ENCODE measurements around the gene BSND.
A peak's percentile ranks its signal among the peaks of the same experiment; 100 is the strongest.

Gene BSND

DNA sequence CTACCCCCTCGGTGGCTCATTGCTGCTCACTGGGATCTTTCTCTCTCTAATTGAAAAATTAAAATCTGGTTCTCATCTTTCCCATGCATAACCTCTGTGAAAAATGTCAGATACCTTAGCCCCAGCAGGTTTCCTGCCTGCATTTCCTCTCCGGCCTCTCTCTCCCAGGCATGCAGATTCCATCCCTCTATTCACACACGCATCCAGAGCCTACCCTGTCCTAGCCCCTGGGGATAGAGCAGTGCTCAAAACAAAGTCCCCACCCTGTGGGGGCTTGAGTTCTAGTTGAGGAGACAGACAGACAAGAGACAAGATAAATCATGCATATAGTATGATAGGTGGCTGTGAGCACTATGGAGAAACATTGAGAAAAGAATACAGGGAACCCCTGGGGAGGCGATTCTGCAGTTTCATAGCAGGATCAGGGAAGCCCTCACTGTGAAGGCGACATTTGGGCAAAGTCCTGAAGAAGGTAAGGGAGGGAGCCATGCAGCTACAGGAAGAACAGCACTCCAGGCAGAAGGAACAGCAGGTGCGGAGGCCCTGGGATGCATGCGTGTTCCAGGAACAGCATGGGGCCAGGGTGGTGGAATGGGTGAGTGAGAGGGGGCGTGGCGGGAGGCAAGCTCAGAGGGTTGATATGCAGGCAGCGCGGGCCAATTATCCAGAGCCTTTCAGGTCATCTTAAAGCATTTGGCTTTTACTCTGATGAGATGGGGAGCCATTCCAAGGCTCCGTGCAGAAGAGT lies 3.5 kb upstream of the BSND start:
- H3K9ac ChIP-seq (ENCODE audit: low read length), result no peak overlapping the region
- H3K27me3 ChIP-seq (replicated peaks; ENCODE audit: control insufficient read depth, insufficient read depth, low read length), result peaks cover 25% of the 10 kb centered on the region
- H3K36me3 ChIP-seq (ENCODE audit: control insufficient read depth, insufficient read depth, low read length, severe bottlenecking), result no peaks in the 10 kb centered on the region
- H3K4me3 ChIP-seq (ENCODE audit: low read length), result no peak overlapping the region
- no peaks in the 10 kb centered on the region for H3K4me1 ChIP-seq (ENCODE audit: control insufficient read depth, insufficient read depth, low read length)
- DNase-seq (ENCODE audit: low read depth), result no peak
- H3K9me3 ChIP-seq (ENCODE audit: control insufficient read depth, low read length), result no peaks in the 10 kb centered on the region

- DNase-seq (ENCODE audit: low read depth), result no peak
- no peak overlapping the region for H3K4me3 ChIP-seq (ENCODE audit: low read length)
- H3K9me3 ChIP-seq (ENCODE audit: control insufficient read depth, low read length), result no peaks in the 10 kb centered on the region
- H3K4me1 ChIP-seq (ENCODE audit: control insufficient read depth, insufficient read depth, low read length), result no peaks in the 10 kb centered on the region
- no peak overlapping the region for H3K9ac ChIP-seq (ENCODE audit: low read length)
- H3K27me3 ChIP-seq (replicated peaks; ENCODE audit: control insufficient read depth, insufficient read depth, low read length), result peaks cover 26% of the 10 kb centered on the region
- no peaks in the 10 kb centered on the region for H3K36me3 ChIP-seq (ENCODE audit: control insufficient read depth, insufficient read depth, low read length, severe bottlenecking)
Observed at GRCh38 chr1:54995835-54996234, 2.9 kb upstream of the BSND start.

DNA sequence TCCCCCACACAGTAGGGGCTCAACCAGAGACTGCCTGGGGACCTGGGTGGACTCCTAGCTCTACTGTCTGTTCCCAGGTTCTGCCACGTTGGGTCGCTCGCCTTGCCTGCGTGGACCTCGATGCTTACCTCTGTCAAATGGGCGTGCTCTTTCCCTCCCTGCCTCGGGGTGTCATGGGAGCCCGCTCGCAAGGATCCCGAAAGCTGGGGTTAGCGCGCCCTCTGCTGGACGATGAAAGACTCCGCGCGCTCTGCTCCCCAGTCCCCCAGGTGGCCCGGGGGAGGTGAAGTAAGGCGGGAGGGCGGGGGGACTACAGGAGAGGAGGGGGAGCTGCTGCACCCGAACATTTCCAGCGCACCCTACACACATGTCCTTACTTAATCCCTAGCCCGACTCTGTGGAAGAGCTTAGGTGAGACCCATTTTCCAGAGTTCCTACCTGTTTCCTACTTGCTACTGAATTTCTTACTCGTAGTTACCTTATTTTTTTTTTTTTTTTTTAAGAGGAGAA lies 2.3 kb upstream of the BSND start:
- no peaks in the 10 kb centered on the region for H3K9me3 ChIP-seq (ENCODE audit: control insufficient read depth, low read length)
- no peaks in the 10 kb centered on the region for H3K36me3 ChIP-seq (ENCODE audit: control insufficient read depth, insufficient read depth, low read length, severe bottlenecking)
- no peaks in the 10 kb centered on the region for H3K4me1 ChIP-seq (ENCODE audit: control insufficient read depth, insufficient read depth, low read length)
- peaks cover 26% of the 10 kb centered on the region for H3K27me3 ChIP-seq (replicated peaks; ENCODE audit: control insufficient read depth, insufficient read depth, low read length)
- no peak overlapping the region for H3K4me3 ChIP-seq (ENCODE audit: low read length)
- DNase-seq (ENCODE audit: low read depth), result peak; percentile 84
- H3K9ac ChIP-seq (ENCODE audit: low read length), result no peak overlapping the region

DNA sequence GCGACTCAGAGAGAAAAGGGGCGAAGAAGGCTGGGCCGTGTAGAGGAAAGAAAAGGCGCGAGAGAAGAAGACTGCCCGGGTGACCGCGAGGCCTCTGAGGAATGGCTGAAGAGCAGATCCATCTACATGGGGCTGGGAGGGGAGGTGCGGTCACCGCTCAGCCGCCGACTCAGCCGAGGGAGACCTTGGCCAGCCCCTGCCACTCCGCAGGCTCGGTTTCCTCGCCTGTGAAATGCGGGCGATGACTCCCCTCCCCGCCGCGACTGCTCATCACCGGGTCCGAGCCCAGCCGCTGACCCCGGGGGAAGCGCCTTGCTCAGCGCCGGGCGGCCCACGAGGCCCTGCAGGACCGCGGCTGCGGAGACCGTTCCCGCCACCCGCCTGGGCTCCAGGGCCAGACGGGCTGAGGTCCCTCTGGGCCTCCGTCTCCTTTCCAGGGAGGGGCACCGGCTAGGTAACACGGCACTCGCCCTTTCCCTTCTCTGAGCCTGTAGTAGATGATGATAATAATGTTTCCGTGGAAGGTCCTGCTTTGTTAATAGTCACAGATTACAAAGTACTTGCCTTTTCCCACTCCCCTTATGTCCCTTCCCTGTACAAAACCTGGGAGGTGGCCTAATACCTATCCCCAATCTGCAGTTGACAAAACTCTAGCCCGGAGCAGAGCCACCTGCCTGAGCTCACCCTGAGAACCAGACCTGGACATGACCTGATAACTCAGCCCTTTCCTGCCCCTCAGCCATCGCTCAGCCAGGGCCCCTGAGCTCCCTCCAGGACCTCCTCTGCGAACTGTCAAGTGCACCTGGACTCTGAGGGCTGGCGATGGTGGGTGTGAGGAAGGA lies 1.6 kb upstream of the BSND start:
- Histone ChIP-seq H3K27me3 (replicated peaks; ENCODE audit: control insufficient read depth, insufficient read depth, low read length) (peaks cover 26% of the 10 kb centered on the region), H3K36me3 (ENCODE audit: control insufficient read depth, insufficient read depth, low read length, severe bottlenecking) (no peaks in the 10 kb centered on the region), H3K4me1 (ENCODE audit: control insufficient read depth, insufficient read depth, low read length) (no peaks in the 10 kb centered on the region), H3K4me3 (ENCODE audit: low read length) (no peak overlapping the region), H3K9me3 (ENCODE audit: control insufficient read depth, low read length) (no peaks in the 10 kb centered on the region), H3K9ac (ENCODE audit: low read length) (no peak overlapping the region)
- peak; percentile 19 for DNase-seq (ENCODE audit: low read depth)

DNA sequence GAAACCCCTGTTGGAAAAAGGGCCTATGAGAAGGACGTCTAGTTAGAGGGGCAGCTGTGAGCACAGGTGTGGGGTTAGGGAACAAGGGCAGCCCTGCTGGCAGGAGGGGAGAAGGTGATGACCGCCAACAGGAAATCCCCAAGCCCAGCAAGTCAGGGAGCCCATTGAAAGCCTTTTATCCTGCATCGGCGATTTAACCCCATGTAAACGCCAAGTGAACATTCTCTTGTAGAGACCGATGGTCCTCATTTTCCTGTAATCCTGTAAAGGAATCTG lies 1.1 kb upstream of the BSND start:
- Histone ChIP-seq H3K4me1 (ENCODE audit: control insufficient read depth, insufficient read depth, low read length) (no peaks in the 10 kb centered on the region), H3K36me3 (ENCODE audit: control insufficient read depth, insufficient read depth, low read length, severe bottlenecking) (no peaks in the 10 kb centered on the region), H3K9me3 (ENCODE audit: control insufficient read depth, low read length) (no peaks in the 10 kb centered on the region), H3K27me3 (replicated peaks; ENCODE audit: control insufficient read depth, insufficient read depth, low read length) (peaks cover 26% of the 10 kb centered on the region), H3K4me3 (ENCODE audit: low read length) (no peak overlapping the region), H3K9ac (ENCODE audit: low read length) (no peak overlapping the region)
- no peak for DNase-seq (ENCODE audit: low read depth)

DNA sequence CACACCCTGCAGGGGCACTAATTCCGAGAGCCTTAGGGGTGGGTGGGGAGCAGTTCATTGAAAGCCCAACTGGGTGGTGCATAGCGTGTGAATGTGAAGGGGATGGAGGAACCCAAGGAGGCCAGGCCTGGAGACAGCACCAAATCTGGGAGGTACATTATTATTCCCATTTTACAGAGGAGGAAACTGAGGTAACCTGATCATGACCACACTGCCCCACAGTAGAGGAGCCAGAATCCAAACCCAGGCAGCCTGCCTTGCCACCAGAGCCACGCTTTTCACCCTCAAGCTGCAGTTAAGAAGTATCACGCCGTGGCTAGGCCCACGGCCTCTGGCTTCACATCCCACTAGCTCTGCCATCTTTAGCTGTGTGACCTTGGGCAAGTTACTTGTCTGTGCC lies 633 bp upstream of the BSND start:
- DNase-seq (ENCODE audit: low read depth), result no peak
- H3K27me3 ChIP-seq (replicated peaks; ENCODE audit: control insufficient read depth, insufficient read depth, low read length), result peaks cover 26% of the 10 kb centered on the region
- no peaks in the 10 kb centered on the region for H3K9me3 ChIP-seq (ENCODE audit: control insufficient read depth, low read length)
- H3K4me1 ChIP-seq (ENCODE audit: control insufficient read depth, insufficient read depth, low read length), result no peaks in the 10 kb centered on the region
- H3K36me3 ChIP-seq (ENCODE audit: control insufficient read depth, insufficient read depth, low read length, severe bottlenecking), result no peaks in the 10 kb centered on the region
- no peak overlapping the region for H3K4me3 ChIP-seq (ENCODE audit: low read length)
- H3K9ac ChIP-seq (ENCODE audit: low read length), result no peak overlapping the region

DNA sequence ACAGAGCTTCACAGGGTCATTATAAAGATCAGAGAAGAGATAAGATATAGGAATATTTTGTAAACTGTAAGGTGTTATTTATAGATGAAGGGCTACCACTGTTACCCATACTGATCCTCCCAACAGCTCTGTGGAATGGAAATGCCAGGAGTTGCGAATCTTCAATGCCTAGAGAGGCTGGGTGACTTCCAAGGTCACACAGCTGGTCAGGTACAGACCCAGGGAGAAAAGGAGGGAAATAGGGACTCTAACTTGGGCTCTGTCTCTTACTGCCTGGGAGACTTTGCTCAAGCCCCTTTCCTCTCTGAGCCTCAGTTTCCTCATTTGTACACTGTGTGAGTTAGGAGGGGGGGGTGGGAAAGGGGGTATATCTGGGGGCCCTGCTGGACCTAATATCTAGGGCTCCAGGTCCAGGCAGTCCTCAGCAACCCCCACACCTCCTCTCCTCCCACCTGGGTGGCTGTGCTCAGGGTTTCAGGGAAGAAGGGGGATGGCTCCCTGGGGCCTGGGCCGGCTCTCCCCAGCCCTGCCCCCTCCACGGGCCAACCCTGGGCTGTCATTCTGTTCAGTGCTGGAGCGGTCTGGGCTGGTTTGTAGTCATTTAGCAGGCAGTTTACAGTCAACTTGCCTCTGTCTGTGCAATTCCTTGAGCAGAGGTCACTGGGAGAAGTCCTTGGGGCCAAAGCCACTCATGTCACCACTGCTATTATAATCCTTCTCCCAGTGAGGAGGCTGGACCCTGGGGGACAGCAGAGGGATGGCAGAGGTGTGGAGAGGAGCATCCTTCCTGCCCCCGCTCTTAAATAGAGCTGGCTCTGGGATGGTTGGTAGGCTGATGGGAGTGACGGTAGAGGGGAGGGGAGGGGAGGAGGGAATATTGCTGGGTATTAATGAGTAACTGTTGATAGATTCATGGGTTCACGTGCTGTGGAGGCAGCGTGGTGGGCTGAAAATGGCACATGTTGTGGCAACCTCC lies 1.7 kb downstream of the BSND start:
- Histone ChIP-seq H3K4me1 (ENCODE audit: control insufficient read depth, insufficient read depth, low read length) (no peaks in the 10 kb centered on the region), H3K4me3 (ENCODE audit: low read length) (no peak overlapping the region), H3K9ac (ENCODE audit: low read length) (no peak overlapping the region), H3K27me3 (replicated peaks; ENCODE audit: control insufficient read depth, insufficient read depth, low read length) (peaks cover 21% of the 10 kb centered on the region), H3K36me3 (ENCODE audit: control insufficient read depth, insufficient read depth, low read length, severe bottlenecking) (no peaks in the 10 kb centered on the region), H3K9me3 (ENCODE audit: control insufficient read depth, low read length) (no peaks in the 10 kb centered on the region)
- DNase-seq (ENCODE audit: low read depth), result no peak

DNA sequence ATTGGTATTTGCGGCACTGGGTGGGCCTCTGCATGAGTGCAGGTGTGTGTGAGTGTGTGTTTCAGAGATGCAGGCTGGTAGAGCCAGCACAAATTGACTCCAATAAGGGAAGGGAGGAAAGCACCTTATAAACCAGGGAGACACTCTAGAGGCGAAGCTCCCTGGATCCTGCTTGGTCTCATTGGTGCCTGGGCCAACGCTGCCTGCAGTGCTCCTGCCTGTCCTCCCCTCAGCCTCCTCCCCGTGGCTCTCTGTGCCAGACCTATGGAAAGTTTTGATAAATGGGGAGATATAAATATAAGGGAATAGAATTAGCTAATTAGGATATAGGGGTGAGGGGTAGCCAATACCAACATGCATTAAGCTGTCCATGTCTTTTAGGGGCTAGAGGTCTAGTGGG lies 2.6 kb downstream of the BSND start:
- H3K4me3 ChIP-seq (ENCODE audit: low read length), result no peak overlapping the region
- no peaks in the 10 kb centered on the region for H3K4me1 ChIP-seq (ENCODE audit: control insufficient read depth, insufficient read depth, low read length)
- no peak for DNase-seq (ENCODE audit: low read depth)
- no peaks in the 10 kb centered on the region for H3K9me3 ChIP-seq (ENCODE audit: control insufficient read depth, low read length)
- H3K36me3 ChIP-seq (ENCODE audit: control insufficient read depth, insufficient read depth, low read length, severe bottlenecking), result no peaks in the 10 kb centered on the region
- H3K9ac ChIP-seq (ENCODE audit: low read length), result no peak overlapping the region
- H3K27me3 ChIP-seq (replicated peaks; ENCODE audit: control insufficient read depth, insufficient read depth, low read length), result peaks cover 13% of the 10 kb centered on the region

- Histone ChIP-seq H3K9me3 (ENCODE audit: control insufficient read depth, low read length) (no peaks in the 10 kb centered on the region), H3K4me1 (ENCODE audit: control insufficient read depth, insufficient read depth, low read length) (no peaks in the 10 kb centered on the region), H3K36me3 (ENCODE audit: control insufficient read depth, insufficient read depth, low read length, severe bottlenecking) (no peaks in the 10 kb centered on the region), H3K27me3 (replicated peaks; ENCODE audit: control insufficient read depth, insufficient read depth, low read length) (peaks cover 9% of the 10 kb centered on the region), H3K9ac (ENCODE audit: low read length) (no peak overlapping the region), H3K4me3 (ENCODE audit: low read length) (no peak overlapping the region)
- no peak for DNase-seq (ENCODE audit: low read depth)
Observed at GRCh38 chr1:55002686-55003085, 4.0 kb downstream of the BSND start.

GRCh38 chr1:55005351-55006140 lies 6.8 kb downstream of the BSND start:
- no peak for DNase-seq (ENCODE audit: low read depth)
- H3K9ac ChIP-seq (ENCODE audit: low read length), result no peak overlapping the region
- H3K27me3 ChIP-seq (replicated peaks; ENCODE audit: control insufficient read depth, insufficient read depth, low read length), result no peaks in the 10 kb centered on the region
- peaks cover 5% of the 10 kb centered on the region for H3K4me1 ChIP-seq (ENCODE audit: control insufficient read depth, insufficient read depth, low read length)
- H3K9me3 ChIP-seq (ENCODE audit: control insufficient read depth, low read length), result no peaks in the 10 kb centered on the region
- no peaks in the 10 kb centered on the region for H3K36me3 ChIP-seq (ENCODE audit: control insufficient read depth, insufficient read depth, low read length, severe bottlenecking)
- H3K4me3 ChIP-seq (ENCODE audit: low read length), result no peak overlapping the region
